Measurements from ENCODE around the gene SPRY1.

The SPRY1 gene

GRCh38 chr4:123435246-123436113 is 38.9 kb downstream of the SPRY1 start:
- H3K27ac Mint-ChIP-seq: no peak overlapping the region
- H3K4me3 Mint-ChIP-seq: no peak overlapping the region
- no peaks in the 10 kb centered on the region for H3K9me3 Mint-ChIP-seq
- peak; percentile 58 for ATAC-seq
- DNase-seq: no peak
- H3K27me3 Mint-ChIP-seq: no peaks in the 10 kb centered on the region
- H3K4me1 Mint-ChIP-seq: peaks cover 9% of the 10 kb centered on the region

- ATAC-seq: no peak
Measured at GRCh38 chr4:123438031-123438430, 41.4 kb downstream of the SPRY1 start.

GRCh38 chr4:123443401-123444289 is 47.0 kb downstream of the SPRY1 start:
- H3K27ac Mint-ChIP-seq: peak overlapping the region; percentile 91
- peak overlapping the region; percentile 73 to 86 for H3K4me3 Mint-ChIP-seq
- H3K27me3 Mint-ChIP-seq: no peaks in the 10 kb centered on the region
- H3K9me3 Mint-ChIP-seq: no peaks in the 10 kb centered on the region
- DNase-seq (peak in 1 of 2 donors; percentile 65), ATAC-seq (peak; percentile 83)
- peaks cover 45% of the 10 kb centered on the region for H3K4me1 Mint-ChIP-seq

More at GRCh38 chr4:123438031-123438430, 41.4 kb downstream of the SPRY1 start:
- DNase-seq: no peak
- H3K4me1 Mint-ChIP-seq: peaks cover 15% of the 10 kb centered on the region
- H3K4me3 Mint-ChIP-seq: no peak overlapping the region
- no peaks in the 10 kb centered on the region for H3K9me3 Mint-ChIP-seq
- H3K27ac Mint-ChIP-seq: no peak overlapping the region
- H3K27me3 Mint-ChIP-seq: no peaks in the 10 kb centered on the region

- no peaks in the 10 kb centered on the region for H3K9me3 Mint-ChIP-seq
- ATAC-seq: peak; percentile 90
- DNase-seq: peak; percentile 56 to 66
- H3K4me1 Mint-ChIP-seq: peaks cover 49% of the 10 kb centered on the region
- peak overlapping the region; percentile 73 to 86 for H3K4me3 Mint-ChIP-seq
- H3K27ac Mint-ChIP-seq: peak overlapping the region; percentile 91
- H3K27me3 Mint-ChIP-seq: no peaks in the 10 kb centered on the region
Measured at GRCh38 chr4:123444290-123444731, 47.7 kb downstream of the SPRY1 start.

- H3K4me1 Mint-ChIP-seq: peaks cover 66% of the 10 kb centered on the region
- H3K27me3 Mint-ChIP-seq: no peaks in the 10 kb centered on the region
- no peaks in the 10 kb centered on the region for H3K9me3 Mint-ChIP-seq
- ATAC-seq (peak; percentile 50), DNase-seq (no peak)
- peak overlapping the region; percentile 73 to 84 for H3K27ac Mint-ChIP-seq
- peak overlapping the region; percentile 52 to 63 for H3K4me3 Mint-ChIP-seq
Measured at GRCh38 chr4:123446865-123447474, 50.4 kb downstream of the SPRY1 start.

- Mint-ChIP-seq H3K27ac (no peak overlapping the region), H3K27me3 (no peaks in the 10 kb centered on the region), H3K9me3 (no peaks in the 10 kb centered on the region), H3K4me3 (peak overlapping the region in 1 of 2 donors; percentile 56), H3K4me1 (peaks cover 57% of the 10 kb centered on the region)
- DNase-seq: no peak
- ATAC-seq: no peak
Measured at GRCh38 chr4:123449362-123449761, 52.8 kb downstream of the SPRY1 start.

GRCh38 chr4:123449780-123450179 is 53.2 kb downstream of the SPRY1 start:
- DNase-seq: no peak
- H3K27me3 Mint-ChIP-seq: no peaks in the 10 kb centered on the region
- H3K9me3 Mint-ChIP-seq: no peaks in the 10 kb centered on the region
- peaks cover 54% of the 10 kb centered on the region for H3K4me1 Mint-ChIP-seq
- peak overlapping the region; percentile 47 to 56 for H3K4me3 Mint-ChIP-seq
- H3K27ac Mint-ChIP-seq: no peak overlapping the region
- peak; percentile 83 for ATAC-seq

- no peak overlapping the region for H3K27ac Mint-ChIP-seq
Measured at GRCh38 chr4:123450393-123450792, 53.8 kb downstream of the SPRY1 start.

GRCh38 chr4:123452616-123453015 is 56.0 kb downstream of the SPRY1 start:
- Mint-ChIP-seq H3K27me3 (no peaks in the 10 kb centered on the region), H3K9me3 (peaks cover 0 to 8% of the 10 kb centered on the region in 2 donors), H3K4me3 (no peak overlapping the region), H3K27ac (no peak overlapping the region), H3K4me1 (peaks cover 41% of the 10 kb centered on the region)
- no peak for DNase-seq
- peak; percentile 50 for ATAC-seq

More at GRCh38 chr4:123450393-123450792, 53.8 kb downstream of the SPRY1 start:
- Mint-ChIP-seq H3K4me1 (peaks cover 55% of the 10 kb centered on the region), H3K4me3 (no peak overlapping the region), H3K27me3 (no peaks in the 10 kb centered on the region), H3K9me3 (no peaks in the 10 kb centered on the region)
- DNase-seq (no peak), ATAC-seq (no peak)

GRCh38 chr4:123453061-123453680 is 56.6 kb downstream of the SPRY1 start:
- Mint-ChIP-seq H3K27me3 (no peaks in the 10 kb centered on the region), H3K4me3 (peak overlapping the region in 1 of 2 donors; percentile 2), H3K9me3 (peaks cover 0 to 8% of the 10 kb centered on the region in 2 donors), H3K4me1 (peaks cover 41% of the 10 kb centered on the region), H3K27ac (no peak overlapping the region)
- DNase-seq (no peak), ATAC-seq (peak; percentile 39)

Measured in stimulated activated naive CD8-positive, alpha-beta T cell treated with anti-CD3 and anti-CD28 coated beads, Interleukin-15, amount 100 ng/mL, for 72 hours (primary cell).